GM12875 (cell line): ENCODE measurements around the gene AHSG.
"Not testable (repeated sequence)": the region's sequence is repeated elsewhere in the genome, so short reads cannot be mapped to it uniquely, and the experiment has no call there.

Source experiments
- H3K4me3 ChIP-seq: one replicate; pipeline ENCODE4 v1.5.1; 2011; ENCODE audit warnings: low read depth, low read length, control low read depth
- CTCF ChIP-seq: IDR thresholded peaks from 2 replicates; pipeline ENCODE4 v1.5.1; 2011; ENCODE audit warnings: low read depth, mild to moderate bottlenecking, control low read depth, inconsistent platforms, low read length, moderate library complexity, borderline replicate concordance; ENCODE audit not compliant: insufficient read depth

AHSG gene

GRCh38 chr3:186626254-186626847 lies 13.5 kb downstream of the AHSG start:
- no peak overlapping the region for H3K4me3 ChIP-seq
- no peak for TF ChIP-seq CTCF

GRCh38 chr3:186627852-186628414 lies 15.1 kb downstream of the AHSG start:
- TF ChIP-seq CTCF = no peak
- no peak overlapping the region for H3K4me3 ChIP-seq

GRCh38 chr3:186628756-186629155 lies 15.9 kb downstream of the AHSG start:
- no peak for TF ChIP-seq CTCF
- H3K4me3 ChIP-seq = no peak overlapping the region

GRCh38 chr3:186630950-186631641 lies 18.2 kb downstream of the AHSG start:
- no peak overlapping the region for H3K4me3 ChIP-seq
- TF ChIP-seq CTCF = no peak

- H3K4me3 ChIP-seq = no peak overlapping the region
- TF ChIP-seq CTCF = no peak
These were observed 20.6 kb downstream of the AHSG start for GRCh38 chr3:186633481-186633880.

- not testable (repeated sequence) for H3K4me3 ChIP-seq
These were observed 21.3 kb downstream of the AHSG start for GRCh38 chr3:186634207-186634606.

- no peak for TF ChIP-seq CTCF
- H3K4me3 ChIP-seq = no peak overlapping the region
These were observed 22.7 kb downstream of the AHSG start for GRCh38 chr3:186635532-186635931.
